ENCODE data around the gene VWC2. TPM values are rescaled to one million over a fixed set of nuclear protein-coding genes. Genes with fewer than 3 reads are reported as not detected.

The VWC2 gene
- total and polyA plus RNA-seq, 10 of the 15 experiments (the other 5 are each of a cell fraction or from before 2014, with no cell fraction given) = 0.01 to 0.06 (median 0.03) TPM; not detected in 7

GRCh38 chr7:49927631-49928030 lies 154.2 kb downstream of the VWC2 start:
- Histone ChIP-seq H3K4me3 (no peak overlapping the region), H3K27ac (ENCODE audit: control insufficient read depth, insufficient read depth) (no peak overlapping the region), H3K4me1 (ENCODE audit: control insufficient read depth, insufficient read depth, low read length) (no peaks in the 10 kb centered on the region), H4K20me1 (ENCODE audit: control insufficient read depth, insufficient read depth) (no peaks in the 10 kb centered on the region), H3K4me2 (ENCODE audit: control insufficient read depth, insufficient read depth) (no peak overlapping the region), H3K79me2 (ENCODE audit: control insufficient read depth, insufficient read depth, low read length) (no peaks in the 10 kb centered on the region), H3K27me3 (replicated peaks in 1 of 2; ENCODE audit: control insufficient read depth in 2 of 2, insufficient read depth in 2 of 2, low read length in 1 of 2) (no peaks in the 10 kb centered on the region), H3K9me3 (replicated peaks; ENCODE audit: control insufficient read depth, insufficient read depth, low read length) (peaks cover 1% of the 10 kb centered on the region; the same call in 1 of the 3 replicates), H3K36me3 (ENCODE audit: control insufficient read depth in 2 of 2, insufficient read depth in 2 of 2, low read length in 1 of 2) (no peaks in the 10 kb centered on the region), H2AFZ (ENCODE audit: control insufficient read depth, low read depth, low read length) (no peak overlapping the region), H3K9ac (ENCODE audit: control insufficient read depth, insufficient read depth, low read length) (no peak overlapping the region)
- ChIA-PET CTCF (no interaction called here), SMC1A (ENCODE audit: uncharacterized antibody, unreplicated experiment) (no interaction called here), RAD21 (ENCODE audit: unreplicated experiment) (no interaction called here), POLR2A (no interaction called here)
- ATAC-seq (no peak), FAIRE-seq (no peak), DNase-seq (ENCODE audit: low read depth, low spot score) (no peak)
- in situ Hi-C loops (cut with MboI) (no loop called here), intact Hi-C loops (cut with micrococcal nuclease; ENCODE audit: unreplicated experiment) (no loop called here)
- no TSS peak for BruUV-seq (replicated peaks)
- TF ChIP-seq BHLHE40 (IDR thresholded peaks at IDR 0.05; ENCODE audit: borderline replicate concordance in 1 of 2, low read depth in 2 of 2, low read length in 1 of 2) (no peak), NFYB (IDR thresholded peaks at IDR 0.05; ENCODE audit: insufficient read depth, low read depth, low read length) (no peak), RAD21 (IDR thresholded peaks at IDR 0.05; ENCODE audit: insufficient read depth, low read depth, low read length) (no peak), MXI1 (IDR thresholded peaks at IDR 0.05; ENCODE audit: low read depth, low read length) (no peak), ZNF274 (IDR thresholded peaks at IDR 0.05; ENCODE audit: insufficient read depth, insufficient read length) (no peak), MTA2 (IDR thresholded peaks at IDR 0.05; ENCODE audit: low read depth) (no peak), CTCF (IDR thresholded peaks at IDR 0.05 in 2 of 3, conservative IDR thresholded peaks at IDR 0.05 in 1 of 3; ENCODE audit: control insufficient read depth in 2 of 3, extremely low read depth in 1 of 3, insufficient read depth in 1 of 3, low read depth in 3 of 3, low read length in 3 of 3) (no peak), BRCA1 (IDR thresholded peaks at IDR 0.05; ENCODE audit: low read depth, low read length) (no peak), JUNB (IDR thresholded peaks at IDR 0.05) (no peak), REST (IDR thresholded peaks at IDR 0.05; ENCODE audit: low read depth, low read length) (no peak), RB1 (IDR thresholded peaks at IDR 0.05; ENCODE audit: borderline replicate concordance) (no peak), MTA3 (IDR thresholded peaks at IDR 0.05; ENCODE audit: borderline replicate concordance, low read length) (no peak)
- whole genome bisulfite sequencing (ENCODE audit: insufficient coverage, insufficient replicate concordance, low lambda C conversion rate, missing lambda C conversion rate) = 3% methylated on average over 5 of the region's 5 CpGs
